Keratinocyte (primary cell): ENCODE results near the gene TPM2.
A peak's percentile ranks its signal among the peaks of the same experiment; 100 is the strongest.

Experiments
- EZH2 ChIP-seq: IDR thresholded peaks from one replicate; pipeline ENCODE4 v1.6.1; 2012; ENCODE audit warnings: inconsistent platforms, mild to moderate bottlenecking, low read length, moderate library complexity
- TF ChIP-seq, protein P1 (sequence below), 3 experiments: IDR thresholded peaks in 1 of 3; conservative IDR thresholded peaks in 1 of 3; optimal IDR thresholded peaks in 1 of 3; 2 replicates in 2 of 3; 3 replicates in 1 of 3; pipeline versions ENCODE3 to v1.5.1; 2011; ENCODE audit warnings: low read length in 3 of 3, mild to moderate bottlenecking in 3 of 3, moderate library complexity in 2 of 3, control low read depth in 1 of 3, inconsistent platforms in 1 of 3; ENCODE audit not compliant: insufficient read depth in 2 of 3; ENCODE audit errors: extremely low read depth in 1 of 3

DNA sequence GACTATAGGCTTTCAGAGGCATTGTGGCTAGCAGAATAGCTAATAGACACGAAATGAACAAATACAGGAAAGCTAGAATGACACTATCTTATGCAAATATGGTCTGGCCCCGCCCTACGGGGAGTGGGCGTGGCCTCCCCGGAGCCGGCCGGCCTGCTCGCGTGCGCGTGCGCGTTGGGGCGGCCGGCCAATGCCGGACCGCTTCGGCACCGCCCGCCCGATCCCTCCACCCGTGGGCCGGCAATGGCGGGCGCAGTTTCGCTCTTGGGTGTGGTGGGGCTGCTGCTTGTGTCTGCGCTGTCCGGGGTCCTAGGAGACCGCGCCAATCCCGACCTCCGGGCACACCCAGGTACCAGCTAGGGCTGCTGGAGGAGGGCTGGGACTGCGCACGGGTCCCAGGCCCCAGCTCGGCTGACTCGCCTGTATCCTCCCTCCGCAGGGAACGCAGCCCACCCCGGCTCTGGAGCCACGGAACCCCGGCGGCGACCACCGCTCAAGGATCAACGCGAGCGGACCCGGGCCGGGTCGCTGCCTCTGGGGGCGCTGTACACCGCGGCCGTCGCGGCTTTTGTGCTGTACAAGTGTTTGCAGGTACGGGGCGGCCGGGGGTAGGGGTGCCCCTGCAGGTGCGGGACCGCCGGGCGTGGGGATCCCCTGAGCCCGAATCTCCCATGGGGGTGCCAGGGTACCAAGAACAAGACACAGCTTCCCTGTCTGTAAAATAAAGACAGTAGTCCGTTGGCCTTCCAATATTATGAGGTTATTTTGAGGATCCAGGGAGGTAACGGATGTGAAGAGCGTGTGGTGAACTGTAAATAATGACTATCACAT lies 31.4 kb downstream of the TPM2 start, which contains the start of gene CCDC107:
- TF ChIP-seq, protein P1, sequence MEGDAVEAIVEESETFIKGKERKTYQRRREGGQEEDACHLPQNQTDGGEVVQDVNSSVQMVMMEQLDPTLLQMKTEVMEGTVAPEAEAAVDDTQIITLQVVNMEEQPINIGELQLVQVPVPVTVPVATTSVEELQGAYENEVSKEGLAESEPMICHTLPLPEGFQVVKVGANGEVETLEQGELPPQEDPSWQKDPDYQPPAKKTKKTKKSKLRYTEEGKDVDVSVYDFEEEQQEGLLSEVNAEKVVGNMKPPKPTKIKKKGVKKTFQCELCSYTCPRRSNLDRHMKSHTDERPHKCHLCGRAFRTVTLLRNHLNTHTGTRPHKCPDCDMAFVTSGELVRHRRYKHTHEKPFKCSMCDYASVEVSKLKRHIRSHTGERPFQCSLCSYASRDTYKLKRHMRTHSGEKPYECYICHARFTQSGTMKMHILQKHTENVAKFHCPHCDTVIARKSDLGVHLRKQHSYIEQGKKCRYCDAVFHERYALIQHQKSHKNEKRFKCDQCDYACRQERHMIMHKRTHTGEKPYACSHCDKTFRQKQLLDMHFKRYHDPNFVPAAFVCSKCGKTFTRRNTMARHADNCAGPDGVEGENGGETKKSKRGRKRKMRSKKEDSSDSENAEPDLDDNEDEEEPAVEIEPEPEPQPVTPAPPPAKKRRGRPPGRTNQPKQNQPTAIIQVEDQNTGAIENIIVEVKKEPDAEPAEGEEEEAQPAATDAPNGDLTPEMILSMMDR (optimal IDR thresholded peaks at IDR 0.05 in 1 of 3, IDR thresholded peaks at IDR 0.05 in 1 of 3, conservative IDR thresholded peaks at IDR 0.05 in 1 of 3; ENCODE audit: extremely low read depth in 1 of 3, insufficient read depth in 2 of 3, low read length in 3 of 3), result peak in 2 of 3 experiments; percentile 62 to 87
- no peak for TF ChIP-seq EZH2
